HG02970 (cell line): ENCODE data around the gene MAML1.

Source experiments
- ATAC-seq: cut with Tn5 transposase; IDR thresholded peaks from one replicate; pipeline ENCODE4 v1.9.1; 2021; ENCODE audit warnings: mild to moderate bottlenecking, moderate library complexity, moderate number of reproducible peaks; ENCODE audit not compliant: unreplicated experiment, low FRiP score

The MAML1 gene

GRCh38 chr5:179791881-179792611, 59.4 kb downstream of the MAML1 start:
- no peak for ATAC-seq

- ATAC-seq: no peak
Observed at GRCh38 chr5:179792612-179793467, 60.2 kb downstream of the MAML1 start.

DNA sequence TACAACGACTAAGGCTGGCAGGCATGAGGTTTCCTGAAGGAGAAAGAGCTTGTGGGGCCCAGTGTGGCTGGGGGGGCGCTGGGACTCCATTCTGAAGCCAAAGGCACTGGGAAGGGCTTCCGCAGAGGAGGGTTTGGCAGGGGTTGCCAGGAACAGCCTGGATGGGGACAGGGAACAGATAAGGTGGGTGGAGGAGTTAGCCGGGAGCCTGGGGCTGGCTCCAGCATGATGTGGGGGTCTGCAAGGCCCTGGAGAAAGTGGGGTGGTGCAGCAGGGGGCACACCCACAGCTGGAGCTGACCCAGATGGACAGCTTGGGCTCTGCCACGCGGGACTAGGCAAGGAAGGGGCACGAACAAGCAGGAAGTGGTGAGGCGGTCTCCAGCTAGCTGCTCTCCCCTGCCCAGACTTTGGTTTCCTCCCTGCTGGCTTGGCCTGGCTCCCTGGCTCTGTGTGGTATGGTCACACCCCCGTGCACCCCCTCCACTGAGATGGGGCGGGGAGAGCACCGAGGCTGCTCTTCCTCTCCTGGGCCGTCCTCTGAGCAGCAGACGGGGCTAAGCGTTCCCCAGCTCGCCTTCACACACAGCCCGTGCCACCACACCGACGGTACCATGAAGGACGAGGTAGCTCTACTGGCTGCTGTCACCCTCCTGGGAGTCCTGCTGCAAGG, 61.0 kb downstream of the MAML1 start, which contains the start of gene LTC4S:
Gene LTC4S (plus strand): TSS at position 519 of the 672 bp plus-strand sequence. CDS start 95 bp downstream, at position 614.
- no peak for ATAC-seq

DNA sequence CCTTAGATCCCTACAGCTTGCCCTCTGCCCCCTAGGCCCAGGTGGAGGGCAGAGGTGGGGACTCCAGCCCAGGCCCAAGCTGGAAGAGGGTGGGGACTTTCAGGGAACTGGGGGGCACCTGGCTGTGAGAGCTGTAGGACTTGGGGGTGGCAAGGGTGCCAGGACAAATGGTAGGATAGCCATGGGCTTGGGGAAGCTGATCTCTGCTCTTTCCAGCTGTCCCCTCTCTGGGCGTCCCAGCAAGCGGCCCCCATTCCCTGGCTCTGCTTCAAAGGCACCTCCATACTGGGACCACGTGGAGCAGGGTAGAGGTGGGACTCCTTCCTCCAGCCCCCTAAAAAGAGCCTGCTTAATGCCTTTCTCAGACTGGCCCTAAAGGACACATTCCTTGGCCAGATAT, 61.5 kb downstream of the MAML1 start:
- ATAC-seq: no peak

DNA sequence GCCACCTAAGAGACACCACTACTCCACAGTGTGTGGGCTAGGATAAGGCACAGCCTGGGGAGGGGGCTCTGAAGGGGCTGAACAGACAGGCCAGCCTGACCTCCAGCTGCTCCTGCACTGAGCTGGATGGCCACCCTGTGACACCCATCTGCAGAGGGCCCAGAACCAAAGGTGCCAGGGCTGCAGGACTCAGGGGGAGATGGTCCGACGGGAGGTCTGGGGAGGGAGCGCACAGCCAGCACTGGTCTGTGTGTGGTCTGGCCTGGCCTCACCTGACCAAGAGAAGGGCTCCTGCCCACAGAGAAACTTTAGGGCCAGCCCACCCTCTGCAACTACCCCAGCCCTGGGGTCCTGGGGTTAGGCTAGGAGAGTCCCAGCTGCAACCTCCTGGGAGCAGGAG, 62.0 kb downstream of the MAML1 start:
- ATAC-seq: no peak

- ATAC-seq: no peak
Observed at GRCh38 chr5:179795049-179795862, 62.6 kb downstream of the MAML1 start.

DNA sequence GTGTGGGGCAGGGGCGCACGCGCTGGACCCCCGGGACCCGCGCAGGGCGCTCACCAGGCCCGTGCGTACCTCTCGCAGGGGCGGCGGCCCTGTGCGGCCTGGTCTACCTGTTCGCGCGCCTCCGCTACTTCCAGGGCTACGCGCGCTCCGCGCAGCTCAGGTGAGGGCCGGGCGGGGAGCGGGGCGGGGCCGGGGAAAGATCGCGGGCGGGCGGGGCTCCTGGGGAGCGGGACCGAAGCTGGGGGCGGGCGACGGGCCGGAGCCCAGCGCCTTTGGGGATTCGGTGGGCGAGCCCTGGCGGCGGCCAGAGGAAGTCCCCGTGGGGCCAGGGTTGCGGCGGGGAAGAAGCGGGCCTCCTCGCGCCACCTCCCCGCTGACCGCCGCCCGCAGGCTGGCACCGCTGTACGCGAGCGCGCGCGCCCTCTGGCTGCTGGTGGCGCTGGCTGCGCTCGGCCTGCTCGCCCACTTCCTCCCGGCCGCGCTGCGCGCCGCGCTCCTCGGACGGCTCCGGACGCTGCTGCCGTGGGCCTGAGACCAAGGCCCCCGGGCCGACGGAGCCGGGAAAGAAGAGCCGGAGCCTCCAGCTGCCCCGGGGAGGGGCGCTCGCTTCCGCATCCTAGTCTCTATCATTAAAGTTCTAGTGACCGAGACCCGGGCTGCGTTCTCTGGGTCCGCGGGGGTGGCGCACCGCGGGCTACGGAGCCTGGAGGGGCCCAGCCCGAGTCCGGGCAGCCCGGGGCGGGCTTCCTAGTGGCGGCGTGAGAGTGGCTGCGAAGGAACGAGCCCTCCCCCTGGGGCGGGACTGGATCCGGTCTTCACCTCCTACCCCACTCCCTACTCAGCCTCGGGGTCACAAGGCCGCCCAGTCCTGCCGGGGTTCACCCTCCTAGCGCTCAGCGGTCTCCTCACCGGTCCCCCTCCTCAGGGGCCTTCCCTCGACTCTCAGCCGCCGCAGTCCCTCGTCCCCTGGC, 63.5 kb downstream of the MAML1 start:
- peak; percentile 66 for ATAC-seq

DNA sequence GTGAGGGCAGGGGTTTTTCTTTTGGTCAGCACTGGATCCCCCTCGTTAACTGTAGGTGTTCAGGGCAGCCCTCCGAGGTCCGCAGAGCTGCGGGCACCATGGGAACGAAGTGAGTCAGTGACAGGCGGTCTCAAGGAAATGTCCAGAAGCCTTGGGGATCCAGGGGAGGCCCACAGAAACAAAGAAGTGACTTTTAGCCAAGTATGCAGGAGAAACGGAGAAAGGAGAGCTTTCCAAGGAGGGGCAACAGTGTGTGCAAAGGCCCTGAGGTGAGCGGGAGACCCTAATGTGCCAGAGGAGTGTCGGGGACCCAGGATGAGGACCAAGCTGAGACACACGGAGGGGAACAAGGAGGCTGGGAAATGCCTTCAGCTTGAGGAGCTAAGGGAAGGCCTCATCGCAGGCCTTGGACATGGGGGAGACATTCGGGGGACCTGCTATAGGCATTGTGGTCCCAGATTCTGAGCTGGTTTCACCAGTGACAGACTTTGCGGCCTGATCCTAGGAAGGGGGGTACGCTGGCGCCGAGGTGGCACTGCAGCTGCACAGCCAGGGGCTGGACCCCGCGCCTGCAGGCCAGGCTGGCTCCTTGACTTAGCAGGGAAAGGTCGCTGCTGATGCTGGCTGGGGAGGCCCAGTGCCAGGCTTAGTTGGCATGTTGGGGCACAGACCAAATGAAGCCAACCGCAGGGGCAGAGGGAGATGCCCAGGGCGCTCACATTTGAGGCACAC, 64.4 kb downstream of the MAML1 start:
- no peak for ATAC-seq

- no peak for ATAC-seq
Observed at GRCh38 chr5:179797741-179798140, 65.1 kb downstream of the MAML1 start.

DNA sequence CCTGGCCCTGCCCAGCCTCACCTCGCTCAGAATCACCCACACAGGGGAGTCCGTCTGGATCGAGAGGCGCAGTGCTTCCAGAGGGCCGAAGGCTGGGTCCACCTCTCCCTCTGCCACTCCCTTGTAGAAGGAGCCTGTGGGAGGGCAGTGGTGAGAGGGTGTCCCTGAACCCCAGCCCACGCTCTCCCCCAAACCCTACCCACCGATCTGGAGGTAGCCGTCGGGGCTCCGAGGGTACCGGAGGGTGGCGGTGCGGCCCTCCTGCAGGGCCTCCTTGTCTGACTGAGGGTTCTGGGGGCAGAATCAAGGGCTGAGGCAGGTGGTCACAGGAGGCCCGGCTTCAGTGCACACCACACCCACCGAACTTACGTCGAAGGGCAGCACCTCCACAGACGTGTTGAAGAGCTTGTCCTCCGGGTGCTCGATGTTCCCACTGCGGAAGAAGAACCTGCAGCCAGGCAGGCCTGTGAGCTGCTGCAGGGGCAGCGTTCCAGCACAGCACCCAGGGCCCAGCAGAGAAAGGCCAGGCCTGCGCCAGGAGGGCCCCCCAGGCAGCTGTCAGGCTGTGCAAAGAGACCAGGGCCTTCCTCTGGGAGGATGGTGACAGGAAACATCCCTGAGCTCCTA, 65.6 kb downstream of the MAML1 start:
- ATAC-seq: no peak

- no peak for ATAC-seq
Observed at GRCh38 chr5:179798771-179799643, 66.4 kb downstream of the MAML1 start.

GRCh38 chr5:179799644-179799973, 67.0 kb downstream of the MAML1 start:
- no peak for ATAC-seq

GRCh38 chr5:179800071-179800695, 67.6 kb downstream of the MAML1 start:
- ATAC-seq: no peak

DNA sequence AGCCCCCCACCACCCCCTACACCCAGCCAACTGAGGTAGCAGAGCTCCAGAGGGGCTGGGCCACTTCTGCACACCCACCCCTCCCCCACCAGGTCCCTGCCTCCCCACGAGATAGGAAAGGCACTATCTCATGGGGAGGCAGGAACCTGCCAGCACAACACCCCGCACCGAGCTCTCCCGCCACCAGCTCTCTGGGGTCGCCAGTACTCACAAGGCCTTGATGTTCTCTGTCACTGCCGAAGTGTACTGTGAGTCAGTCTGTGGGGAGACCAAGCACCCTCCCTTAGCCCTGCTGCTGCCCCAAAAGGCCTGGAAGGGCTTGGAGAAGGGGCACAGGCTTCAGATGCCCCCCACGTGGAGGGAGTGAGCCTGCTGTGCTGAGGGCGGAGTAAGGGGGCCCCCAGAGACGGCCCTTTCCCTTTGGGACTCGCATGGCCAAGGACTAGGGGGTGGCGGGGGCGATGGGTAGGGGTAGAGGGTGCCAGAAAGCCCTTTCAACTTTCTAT, 68.1 kb downstream of the MAML1 start:
- ATAC-seq: no peak

GRCh38 chr5:179801304-179802206, 68.9 kb downstream of the MAML1 start:
- ATAC-seq: no peak
